Measurements from ENCODE around the gene CDH4.

The CDH4 gene

GRCh38 chr20:61595216-61595615, 343.2 kb downstream of the CDH4 start:
- H2BK5ac ChIP-seq (ENCODE audit: low read depth, low read length, poor library complexity): no peak overlapping the region
- no peaks in the 10 kb centered on the region for H3K79me2 ChIP-seq (ENCODE audit: control insufficient read depth, insufficient read depth, low read length, poor library complexity)
- H4K91ac ChIP-seq (ENCODE audit: low read depth, low read length): no peak overlapping the region
- H3K14ac ChIP-seq (ENCODE audit: low read length): no peak overlapping the region
- no peak overlapping the region for H3K4ac ChIP-seq (ENCODE audit: low read depth, low read length)
- H3K18ac ChIP-seq (ENCODE audit: low read length): no peak overlapping the region
- no peak for DNase-seq
- H3K4me2 ChIP-seq (ENCODE audit: low read length): no peak overlapping the region
- no peak overlapping the region for H2BK12ac ChIP-seq (ENCODE audit: low read length)
- no peaks in the 10 kb centered on the region for H3K4me1 ChIP-seq (ENCODE audit: control insufficient read depth in 1 of 2, insufficient read depth in 2 of 2, low read length in 2 of 2)
- H3K27me3 ChIP-seq (ENCODE audit: insufficient read depth, low read length): peaks cover 2% of the 10 kb centered on the region
- H3K9me3 ChIP-seq (ENCODE audit: insufficient read depth, low read depth, low read length): peaks cover 22% of the 10 kb centered on the region
- no peak overlapping the region for H3K27ac ChIP-seq (ENCODE audit: low read depth, low read length)
- WGBS (ENCODE audit: extremely low coverage, insufficient coverage, insufficient read length): no CpG with 5 or more reads among the region's 13 CpGs
- H2BK120ac ChIP-seq (ENCODE audit: insufficient read depth, low read length, poor library complexity): no peak overlapping the region
- no peak overlapping the region for H3K9ac ChIP-seq (ENCODE audit: low read length)
- no peaks in the 10 kb centered on the region for H3K36me3 ChIP-seq (ENCODE audit: control insufficient read depth in 1 of 2, insufficient read depth in 2 of 2, low read length in 2 of 2)
- H3K23ac ChIP-seq (ENCODE audit: low read length): no peak overlapping the region
- no peaks in the 10 kb centered on the region for H3K79me1 ChIP-seq (ENCODE audit: low read length)
- H3K4me3 ChIP-seq (ENCODE audit: low read depth, low read length): no peak overlapping the region
- H2AFZ ChIP-seq (ENCODE audit: insufficient read depth, low read length, poor library complexity): no peak overlapping the region
- no peak overlapping the region for H4K8ac ChIP-seq (ENCODE audit: low read depth, low read length)
- H4K12ac ChIP-seq (ENCODE audit: low read depth, low read length): no peak overlapping the region
- no peak overlapping the region for H2AK5ac ChIP-seq (ENCODE audit: low read length)

GRCh38 chr20:61596687-61597330, 344.7 kb downstream of the CDH4 start:
- Histone ChIP-seq H2BK12ac (ENCODE audit: low read length) (no peak overlapping the region), H4K8ac (ENCODE audit: low read depth, low read length) (no peak overlapping the region), H2AK5ac (ENCODE audit: low read length) (no peak overlapping the region)

GRCh38 chr20:61597996-61598395, 345.9 kb downstream of the CDH4 start:
- no peak overlapping the region for H4K91ac ChIP-seq (ENCODE audit: low read depth, low read length)
- no CpG with 5 or more reads among the region's 7 CpGs for WGBS (ENCODE audit: extremely low coverage, insufficient coverage, insufficient read length)

More at GRCh38 chr20:61596687-61597330, 344.7 kb downstream of the CDH4 start:
- no peak overlapping the region for H3K23ac ChIP-seq (ENCODE audit: low read length)
- H3K36me3 ChIP-seq (ENCODE audit: control insufficient read depth in 1 of 2, insufficient read depth in 2 of 2, low read length in 2 of 2): no peaks in the 10 kb centered on the region
- no CpG with 5 or more reads among the region's 8 CpGs for WGBS (ENCODE audit: extremely low coverage, insufficient coverage, insufficient read length)
- no peaks in the 10 kb centered on the region for H3K4me1 ChIP-seq (ENCODE audit: control insufficient read depth in 1 of 2, insufficient read depth in 2 of 2, low read length in 2 of 2)
- H3K18ac ChIP-seq (ENCODE audit: low read length): no peak overlapping the region
- no peak overlapping the region for H3K4me2 ChIP-seq (ENCODE audit: low read length)
- no peak for DNase-seq
- no peak overlapping the region for H3K4ac ChIP-seq (ENCODE audit: low read depth, low read length)
- no peak overlapping the region for H3K9ac ChIP-seq (ENCODE audit: low read length)
- H4K12ac ChIP-seq (ENCODE audit: low read depth, low read length): no peak overlapping the region
- H3K79me1 ChIP-seq (ENCODE audit: low read length): no peaks in the 10 kb centered on the region
- no peak overlapping the region for H3K4me3 ChIP-seq (ENCODE audit: low read depth, low read length)
- H2AFZ ChIP-seq (ENCODE audit: insufficient read depth, low read length, poor library complexity): no peak overlapping the region
- no peak overlapping the region for H2BK120ac ChIP-seq (ENCODE audit: insufficient read depth, low read length, poor library complexity)
- H3K79me2 ChIP-seq (ENCODE audit: control insufficient read depth, insufficient read depth, low read length, poor library complexity): no peaks in the 10 kb centered on the region
- no peak overlapping the region for H3K14ac ChIP-seq (ENCODE audit: low read length)
- H2BK5ac ChIP-seq (ENCODE audit: low read depth, low read length, poor library complexity): no peak overlapping the region
- H3K27me3 ChIP-seq (ENCODE audit: insufficient read depth, low read length): peaks cover 2% of the 10 kb centered on the region
- H4K91ac ChIP-seq (ENCODE audit: low read depth, low read length): no peak overlapping the region
- H3K27ac ChIP-seq (ENCODE audit: low read depth, low read length): no peak overlapping the region
- H3K9me3 ChIP-seq (ENCODE audit: insufficient read depth, low read depth, low read length): peaks cover 22% of the 10 kb centered on the region

GRCh38 chr20:61598586-61598985, 346.5 kb downstream of the CDH4 start:
- H3K14ac ChIP-seq (ENCODE audit: low read length): no peak overlapping the region
- no peak for DNase-seq
- H2BK12ac ChIP-seq (ENCODE audit: low read length): no peak overlapping the region
- no peak overlapping the region for H3K27ac ChIP-seq (ENCODE audit: low read depth, low read length)
- H3K79me2 ChIP-seq (ENCODE audit: control insufficient read depth, insufficient read depth, low read length, poor library complexity): no peaks in the 10 kb centered on the region
- no peak overlapping the region for H2AFZ ChIP-seq (ENCODE audit: insufficient read depth, low read length, poor library complexity)
- H3K4me1 ChIP-seq (ENCODE audit: control insufficient read depth in 1 of 2, insufficient read depth in 2 of 2, low read length in 2 of 2): no peaks in the 10 kb centered on the region
- no peak overlapping the region for H3K4me2 ChIP-seq (ENCODE audit: low read length)
- H3K79me1 ChIP-seq (ENCODE audit: low read length): no peaks in the 10 kb centered on the region
- no peak overlapping the region for H2BK120ac ChIP-seq (ENCODE audit: insufficient read depth, low read length, poor library complexity)
- H3K4me3 ChIP-seq (ENCODE audit: low read depth, low read length): no peak overlapping the region
- no CpG with 5 or more reads among the region's 21 CpGs for whole genome bisulfite sequencing (ENCODE audit: extremely low coverage, insufficient coverage, insufficient read length)
- no peak overlapping the region for H2BK5ac ChIP-seq (ENCODE audit: low read depth, low read length, poor library complexity)
- no peak overlapping the region for H3K23ac ChIP-seq (ENCODE audit: low read length)
- H3K18ac ChIP-seq (ENCODE audit: low read length): no peak overlapping the region
- H3K27me3 ChIP-seq (ENCODE audit: insufficient read depth, low read length): peaks cover 2% of the 10 kb centered on the region
- H4K8ac ChIP-seq (ENCODE audit: low read depth, low read length): no peak overlapping the region
- H3K9me3 ChIP-seq (ENCODE audit: insufficient read depth, low read depth, low read length): peaks cover 29% of the 10 kb centered on the region
- H4K12ac ChIP-seq (ENCODE audit: low read depth, low read length): no peak overlapping the region
- H3K36me3 ChIP-seq (ENCODE audit: control insufficient read depth in 1 of 2, insufficient read depth in 2 of 2, low read length in 2 of 2): no peaks in the 10 kb centered on the region
- no peak overlapping the region for H3K9ac ChIP-seq (ENCODE audit: low read length)
- no peak overlapping the region for H3K4ac ChIP-seq (ENCODE audit: low read depth, low read length)
- H2AK5ac ChIP-seq (ENCODE audit: low read length): no peak overlapping the region
- no peak overlapping the region for H4K91ac ChIP-seq (ENCODE audit: low read depth, low read length)

More at GRCh38 chr20:61597996-61598395, 345.9 kb downstream of the CDH4 start:
- Histone ChIP-seq H3K14ac (ENCODE audit: low read length) (no peak overlapping the region), H3K18ac (ENCODE audit: low read length) (no peak overlapping the region), H2AFZ (ENCODE audit: insufficient read depth, low read length, poor library complexity) (no peak overlapping the region), H3K4ac (ENCODE audit: low read depth, low read length) (no peak overlapping the region), H3K36me3 (ENCODE audit: control insufficient read depth in 1 of 2, insufficient read depth in 2 of 2, low read length in 2 of 2) (no peaks in the 10 kb centered on the region), H3K23ac (ENCODE audit: low read length) (no peak overlapping the region), H4K12ac (ENCODE audit: low read depth, low read length) (no peak overlapping the region), H3K27ac (ENCODE audit: low read depth, low read length) (no peak overlapping the region), H2AK5ac (ENCODE audit: low read length) (no peak overlapping the region), H2BK12ac (ENCODE audit: low read length) (no peak overlapping the region), H3K4me2 (ENCODE audit: low read length) (no peak overlapping the region), H2BK5ac (ENCODE audit: low read depth, low read length, poor library complexity) (no peak overlapping the region), H2BK120ac (ENCODE audit: insufficient read depth, low read length, poor library complexity) (no peak overlapping the region), H3K4me1 (ENCODE audit: control insufficient read depth in 1 of 2, insufficient read depth in 2 of 2, low read length in 2 of 2) (no peaks in the 10 kb centered on the region), H3K79me2 (ENCODE audit: control insufficient read depth, insufficient read depth, low read length, poor library complexity) (no peaks in the 10 kb centered on the region), H3K4me3 (ENCODE audit: low read depth, low read length) (no peak overlapping the region), H3K9ac (ENCODE audit: low read length) (no peak overlapping the region), H3K9me3 (ENCODE audit: insufficient read depth, low read depth, low read length) (peaks cover 25% of the 10 kb centered on the region), H3K27me3 (ENCODE audit: insufficient read depth, low read length) (peaks cover 2% of the 10 kb centered on the region), H3K79me1 (ENCODE audit: low read length) (no peaks in the 10 kb centered on the region), H4K8ac (ENCODE audit: low read depth, low read length) (no peak overlapping the region)
- no peak for DNase-seq
